OCI-LY1 (cell line): ENCODE measurements around the gene SOX18.

Experiments
- H2AFZ ChIP-seq: fragments of 200-600 bp; sonication (generic), shearing (Covaris generic); 2 replicates; pipeline ENCODE4 v1.6.0; 2014; ENCODE audit warnings: antibody characterized with exemption, mild to moderate bottlenecking, low read length
- H3F3A ChIP-seq: fragments of 200-600 bp; sonication (generic), shearing (Covaris generic); 2 replicates; pipeline ENCODE4 v1.6.0; 2014; ENCODE audit warnings: mild to moderate bottlenecking, antibody characterized with exemption, low read length, moderate library complexity; ENCODE audit not compliant: insufficient read depth
- H3K27ac ChIP-seq: fragments of 200-600 bp; sonication (generic); 2 replicates; pipeline ENCODE4 v1.5.1; 2014; ENCODE audit warnings: low read length, mixed run types, mild to moderate bottlenecking, low read depth; ENCODE audit not compliant: poor library complexity, severe bottlenecking
- H3K27me3 ChIP-seq: fragments of 200-600 bp; sonication (generic); 2 replicates; pipeline ENCODE4 v1.6.0; 2014; ENCODE audit warnings: antibody characterized with exemption, mild to moderate bottlenecking, low read length, moderate library complexity; ENCODE audit not compliant: insufficient read depth
- H3K36me3 ChIP-seq: fragments of 200-600 bp; sonication (generic); 2 replicates; pipeline ENCODE4 v1.6.1; 2014; ENCODE audit warnings: mild to moderate bottlenecking, antibody characterized with exemption, low read length, moderate library complexity, mixed read lengths; ENCODE audit not compliant: insufficient read depth
- H3K4me1 ChIP-seq: fragments of 200-600 bp; sonication (generic); 2 replicates; pipeline ENCODE4 v1.5.1; 2014; ENCODE audit warnings: mild to moderate bottlenecking, low read length, moderate library complexity; ENCODE audit not compliant: insufficient read depth, severe bottlenecking
- H3K4me2 ChIP-seq: fragments of 200-600 bp; sonication (generic), shearing (Covaris generic); 2 replicates; pipeline ENCODE4 v1.6.1; 2014; ENCODE audit warnings: low read length
- H3K4me3 ChIP-seq: fragments of 200-600 bp; sonication (generic); 2 replicates; pipeline ENCODE4 v1.5.1; 2014; ENCODE audit warnings: low read length, low read depth, mild to moderate bottlenecking, mixed read lengths; ENCODE audit not compliant: poor library complexity, severe bottlenecking
- H3K79me2 ChIP-seq: fragments of 200-600 bp; shearing (Covaris generic); 2 replicates; pipeline ENCODE4 v1.6.1; 2016; ENCODE audit warnings: mixed run types, low read length, mixed read lengths; ENCODE audit not compliant: insufficient read depth
- H3K9ac ChIP-seq: fragments of 200-600 bp; sonication (generic), shearing (Covaris generic); 2 replicates; pipeline ENCODE4 v1.6.1; 2014; ENCODE audit warnings: mild to moderate bottlenecking, low read length, mixed read lengths
- H3K9me2 ChIP-seq: fragments of 200-600 bp; sonication (generic), shearing (Covaris generic); 2 replicates; pipeline ENCODE4 v1.6.1; 2014; ENCODE audit warnings: low read depth, mild to moderate bottlenecking, low read length, mixed read lengths
- H3K9me3 ChIP-seq: fragments of 200-600 bp; shearing (Covaris generic); 2 replicates; pipeline ENCODE4 v1.6.1; 2014; ENCODE audit warnings: low read length, mixed read lengths
- H4K20me1 ChIP-seq: fragments of 200-600 bp; sonication (generic), shearing (Covaris generic); 2 replicates; pipeline ENCODE4 v1.6.0; 2016; ENCODE audit warnings: mild to moderate bottlenecking, low read length; ENCODE audit not compliant: insufficient read depth
- EZH2 ChIP-seq: fragments of 200-600 bp; sonication (generic), shearing (Covaris generic); IDR thresholded peaks from 2 replicates; pipeline ENCODE4 v1.8.0; 2017; ENCODE audit warnings: borderline replicate concordance, mixed run types, mild to moderate bottlenecking, antibody characterized with exemption, low read length, moderate library complexity, mixed read lengths
- TF ChIP-seq, protein P1 (sequence below): fragments of 200-600 bp; sonication (generic), shearing (Covaris generic); IDR thresholded peaks from 2 replicates; pipeline ENCODE4 v1.5.1; 2017; ENCODE audit warnings: mild to moderate bottlenecking, antibody characterized with exemption, low read length, moderate library complexity, mixed read lengths

SOX18 gene

DNA sequence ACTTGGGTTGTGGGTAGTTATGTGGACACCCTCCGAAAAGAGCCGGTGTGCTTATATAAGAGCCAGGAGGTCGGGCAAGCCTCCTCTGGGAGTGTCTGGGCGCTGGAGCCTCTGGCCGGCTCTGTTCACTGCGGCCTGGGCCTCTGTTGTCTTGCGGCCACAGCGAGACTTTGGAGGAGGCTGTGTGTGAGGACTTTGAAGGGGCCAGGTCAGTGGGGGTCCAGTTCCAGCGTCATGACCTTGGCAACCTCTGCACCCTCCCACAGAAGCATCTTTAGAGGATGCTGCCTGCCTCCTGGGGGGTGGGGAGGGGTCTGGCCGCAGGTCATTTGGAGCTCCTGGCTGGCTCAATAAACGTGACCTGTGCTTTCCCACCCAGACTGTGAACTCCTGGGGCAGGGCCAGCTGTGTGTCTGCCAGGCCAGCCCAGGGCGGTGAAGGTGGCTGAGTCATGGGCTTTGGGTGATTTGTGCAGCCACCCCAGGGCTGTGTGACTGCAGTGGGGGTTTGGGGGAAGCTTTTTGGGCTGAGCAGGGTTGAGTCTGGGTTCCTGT lies 14.8 kb upstream of the SOX18 start:
- H3K9ac ChIP-seq, result no peak overlapping the region
- H3K79me2 ChIP-seq, result no peaks in the 10 kb centered on the region
- peak overlapping the region; percentile 78 for H3K4me3 ChIP-seq
- H3K4me1 ChIP-seq, result peaks cover 32% of the 10 kb centered on the region
- no peaks in the 10 kb centered on the region for H3K36me3 ChIP-seq
- H3F3A ChIP-seq, result no peaks in the 10 kb centered on the region
- H3K9me3 ChIP-seq, result no peaks in the 10 kb centered on the region
- no peak overlapping the region for H3K27ac ChIP-seq
- no peak overlapping the region for H2AFZ ChIP-seq
- H3K9me2 ChIP-seq, result no peaks in the 10 kb centered on the region
- H3K27me3 ChIP-seq, result peaks cover 4% of the 10 kb centered on the region
- peak overlapping the region; percentile 98; the same call in 1 of the 2 replicates for H3K4me2 ChIP-seq
- TF ChIP-seq EZH2, result no peak
- TF ChIP-seq, protein P1, sequence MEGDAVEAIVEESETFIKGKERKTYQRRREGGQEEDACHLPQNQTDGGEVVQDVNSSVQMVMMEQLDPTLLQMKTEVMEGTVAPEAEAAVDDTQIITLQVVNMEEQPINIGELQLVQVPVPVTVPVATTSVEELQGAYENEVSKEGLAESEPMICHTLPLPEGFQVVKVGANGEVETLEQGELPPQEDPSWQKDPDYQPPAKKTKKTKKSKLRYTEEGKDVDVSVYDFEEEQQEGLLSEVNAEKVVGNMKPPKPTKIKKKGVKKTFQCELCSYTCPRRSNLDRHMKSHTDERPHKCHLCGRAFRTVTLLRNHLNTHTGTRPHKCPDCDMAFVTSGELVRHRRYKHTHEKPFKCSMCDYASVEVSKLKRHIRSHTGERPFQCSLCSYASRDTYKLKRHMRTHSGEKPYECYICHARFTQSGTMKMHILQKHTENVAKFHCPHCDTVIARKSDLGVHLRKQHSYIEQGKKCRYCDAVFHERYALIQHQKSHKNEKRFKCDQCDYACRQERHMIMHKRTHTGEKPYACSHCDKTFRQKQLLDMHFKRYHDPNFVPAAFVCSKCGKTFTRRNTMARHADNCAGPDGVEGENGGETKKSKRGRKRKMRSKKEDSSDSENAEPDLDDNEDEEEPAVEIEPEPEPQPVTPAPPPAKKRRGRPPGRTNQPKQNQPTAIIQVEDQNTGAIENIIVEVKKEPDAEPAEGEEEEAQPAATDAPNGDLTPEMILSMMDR, result no peak
- H4K20me1 ChIP-seq, result no peaks in the 10 kb centered on the region

DNA sequence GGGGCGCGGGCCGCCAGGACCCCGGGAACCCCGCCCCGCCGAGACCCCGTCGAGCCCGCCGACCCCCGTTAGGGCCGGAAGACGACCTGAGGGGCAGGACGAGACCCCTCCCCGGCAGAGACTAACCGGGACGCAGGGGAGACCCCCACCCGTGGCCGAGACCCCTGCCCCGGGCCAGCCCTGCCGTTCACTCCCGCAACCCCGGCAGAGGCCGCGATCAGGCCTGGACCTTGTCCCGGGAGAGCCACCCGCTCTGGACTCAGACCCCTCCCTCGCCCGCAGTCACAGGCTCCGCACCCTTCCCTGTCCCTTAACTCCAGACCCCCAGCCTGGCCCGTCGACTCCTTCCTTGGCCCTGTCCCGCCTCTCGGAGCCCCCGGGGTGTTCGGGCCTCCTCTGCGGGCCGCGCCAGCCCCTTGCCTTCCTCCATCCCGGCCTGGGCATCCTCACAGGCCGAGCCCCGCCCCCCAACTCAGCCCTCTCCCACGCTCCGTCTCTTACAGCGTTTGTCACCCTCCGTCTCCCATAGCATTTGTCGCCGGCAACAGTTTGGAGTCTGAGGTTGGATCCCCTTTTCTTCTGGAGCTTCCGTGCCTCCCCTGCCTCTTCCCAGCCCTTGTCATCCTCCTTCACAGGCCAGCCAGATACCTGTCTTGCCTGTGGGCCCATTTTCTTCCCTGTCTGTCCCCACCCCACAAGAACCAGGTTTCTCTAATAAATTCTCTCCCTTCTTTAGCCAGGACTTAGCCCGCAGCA lies 14.1 kb upstream of the SOX18 start:
- TF ChIP-seq, protein P1, result no peak
- no peak for TF ChIP-seq EZH2
- H3K27ac ChIP-seq, result no peak overlapping the region
- no peak overlapping the region for H2AFZ ChIP-seq

DNA sequence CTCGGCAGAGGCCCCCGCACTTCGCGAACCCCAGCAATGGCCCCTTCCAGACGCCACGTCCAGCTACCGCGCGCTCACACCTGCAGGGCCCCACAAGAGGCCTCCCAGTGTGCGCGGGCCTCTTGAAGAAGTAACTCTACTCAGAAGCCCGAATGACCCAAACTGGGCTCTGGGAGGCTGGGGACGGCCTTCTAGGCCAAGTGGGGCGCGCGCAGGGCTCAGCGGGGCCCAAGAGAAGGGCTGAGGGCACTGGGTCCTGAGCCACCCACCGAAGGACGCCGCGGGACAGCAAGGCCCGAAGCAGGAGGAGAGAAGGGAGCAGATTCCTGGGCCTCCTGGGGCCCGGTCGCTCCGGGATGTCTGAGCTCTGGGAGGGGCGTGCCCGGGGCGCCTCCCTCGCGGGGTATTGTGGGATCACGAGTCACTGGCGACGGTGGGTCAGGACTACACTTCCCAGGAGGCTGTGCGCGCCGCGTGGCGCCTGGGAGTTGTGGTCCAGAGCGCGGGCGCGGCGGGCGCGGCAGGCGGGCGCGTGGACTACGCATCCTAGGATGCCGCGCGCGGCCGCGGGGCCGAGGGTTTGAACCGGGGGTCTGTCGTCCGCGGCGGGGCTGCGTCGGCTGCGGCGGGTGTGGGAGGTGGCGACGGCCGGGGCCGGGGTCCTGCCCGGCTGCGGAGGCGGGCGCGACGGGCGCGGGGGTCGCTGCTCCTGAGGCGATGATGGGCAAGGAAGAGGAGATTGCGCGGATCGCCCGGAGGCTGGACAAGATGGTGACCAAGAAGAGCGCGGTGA lies 13.4 kb upstream of the SOX18 start, which contains the start of gene TCEA2:
Gene TCEA2, plus strand, starts transcription at position 603 of the 793 bp plus-strand sequence. Its CDS starts 115 bp downstream, at position 718.
- Histone ChIP-seq H3K27ac (no peak within 1 kb of the TSS), H3K27me3 (no peaks in the 10 kb centered on the region; the same call in 1 of the 2 replicates), H3K4me3 (peak within 1 kb of the TSS; percentile 78), H3K4me2 (peak within 1 kb of the TSS; percentile 98), H3K79me2 (no peaks in the 10 kb centered on the region), H4K20me1 (no peaks in the 10 kb centered on the region), H3F3A (no peaks in the 10 kb centered on the region), H3K9me3 (no peaks in the 10 kb centered on the region), H3K4me1 (peaks cover 37% of the 10 kb centered on the region), H3K9me2 (no peaks in the 10 kb centered on the region), H3K9ac (peak within 1 kb of the TSS; percentile 79), H3K36me3 (no peaks in the 10 kb centered on the region), H2AFZ (no peak within 1 kb of the TSS)
- TF ChIP-seq, protein P1, result no peak
- TF ChIP-seq EZH2, result no peak

More for the DNA sequence above, 14.1 kb upstream of the SOX18 start:
- H3K9ac ChIP-seq, result peak overlapping the region; percentile 70
- peak overlapping the region; percentile 78 for H3K4me3 ChIP-seq
- H3K27me3 ChIP-seq, result no peaks in the 10 kb centered on the region; the same call in 1 of the 2 replicates
- no peaks in the 10 kb centered on the region for H3K9me3 ChIP-seq
- no peaks in the 10 kb centered on the region for H3F3A ChIP-seq
- no peaks in the 10 kb centered on the region for H3K9me2 ChIP-seq
- no peaks in the 10 kb centered on the region for H3K79me2 ChIP-seq
- no peaks in the 10 kb centered on the region for H3K36me3 ChIP-seq
- peaks cover 32% of the 10 kb centered on the region for H3K4me1 ChIP-seq
- H3K4me2 ChIP-seq, result peak overlapping the region; percentile 98
- H4K20me1 ChIP-seq, result no peaks in the 10 kb centered on the region
